Activated naive CD4-positive, alpha-beta T cell treated with anti-CD3 and anti-CD28 coated beads, Interleukin-2, amount 50 U/mL, for 24 hours (primary cell): ENCODE results near the gene RAPGEF1.

ENCODE experiments used
- H3K27ac Mint-ChIP-seq: one replicate; pipeline ENCODE4 v1.8.0; 2021; ENCODE audit warnings: mild to moderate bottlenecking, mixed read lengths
- H3K27me3 Mint-ChIP-seq: one replicate; pipeline ENCODE4 v1.8.0; 2021; ENCODE audit warnings: mixed read lengths
- H3K36me3 Mint-ChIP-seq: one replicate; pipeline ENCODE4 v1.8.0; 2021; ENCODE audit warnings: mixed read lengths
- H3K4me1 Mint-ChIP-seq: one replicate; pipeline ENCODE4 v1.8.0; 2021; ENCODE audit warnings: mixed read lengths
- H3K4me3 Mint-ChIP-seq: one replicate; pipeline ENCODE4 v1.8.0; 2021; ENCODE audit warnings: mild to moderate bottlenecking, mixed read lengths
- H3K9me3 Mint-ChIP-seq: one replicate; pipeline ENCODE4 v1.8.0; 2021; ENCODE audit warnings: mixed read lengths

The RAPGEF1 gene

GRCh38 chr9:131529597-131530545, 210.0 kb downstream of the RAPGEF1 start:
- Mint-ChIP-seq H3K4me1 (peaks cover 22% of the 10 kb centered on the region), H3K36me3 (peaks cover 3% of the 10 kb centered on the region), H3K27ac (no peak overlapping the region), H3K9me3 (no peaks in the 10 kb centered on the region), H3K27me3 (no peaks in the 10 kb centered on the region), H3K4me3 (peak overlapping the region; percentile 72)

DNA sequence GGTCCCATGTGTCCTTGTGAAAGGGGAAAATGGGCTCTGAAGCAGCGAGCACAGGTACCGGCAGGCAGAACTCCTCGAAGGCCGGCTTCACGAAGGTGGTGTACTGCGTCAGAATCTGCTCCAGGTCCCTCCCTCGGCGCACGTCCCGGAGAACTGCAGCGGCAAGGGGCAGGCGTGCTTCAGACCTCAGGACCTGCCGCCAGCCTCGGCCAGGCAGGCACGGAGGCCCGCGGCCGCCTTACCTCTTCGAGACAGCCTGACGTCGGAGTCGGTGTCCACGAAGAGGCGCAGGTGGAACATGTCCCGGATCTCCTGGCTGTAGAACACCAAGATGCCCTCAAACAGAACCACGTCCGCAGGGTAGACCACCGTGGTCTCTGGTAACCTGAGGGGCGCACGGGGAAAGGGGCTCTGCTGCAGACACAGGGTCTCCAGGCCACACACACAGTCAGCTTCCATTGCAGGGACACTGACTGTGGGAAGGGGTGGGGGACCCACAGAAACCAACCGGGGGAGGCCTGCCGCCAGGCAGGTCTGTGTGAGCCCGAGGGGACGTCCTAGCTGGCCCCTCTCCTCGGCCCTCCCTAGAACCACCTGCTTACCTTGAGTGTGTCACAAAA, 210.9 kb downstream of the RAPGEF1 start:
- Mint-ChIP-seq H3K27ac (no peak overlapping the region), H3K4me1 (peaks cover 16% of the 10 kb centered on the region), H3K27me3 (no peaks in the 10 kb centered on the region), H3K9me3 (no peaks in the 10 kb centered on the region), H3K36me3 (peaks cover 3% of the 10 kb centered on the region), H3K4me3 (peak overlapping the region; percentile 70)

DNA sequence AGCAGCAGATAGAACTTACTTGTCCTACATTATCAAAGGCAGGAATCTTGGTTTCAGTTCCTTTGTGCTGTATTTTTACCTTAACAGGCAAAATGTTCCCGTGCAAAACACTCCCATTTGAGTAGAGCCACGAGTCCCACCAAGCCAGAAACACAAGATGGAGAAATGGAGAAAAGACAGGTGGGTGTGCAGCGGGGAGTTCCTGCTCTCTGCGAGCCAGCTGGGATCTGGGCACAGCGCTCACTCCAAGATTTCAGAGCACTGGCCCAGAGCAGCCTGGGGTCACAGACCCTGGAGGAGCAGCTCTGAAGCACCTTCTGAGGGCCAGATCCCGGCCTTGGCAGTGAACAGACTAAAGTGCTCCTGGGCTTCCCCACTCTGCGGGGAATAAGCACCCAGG, 211.7 kb downstream of the RAPGEF1 start:
- Mint-ChIP-seq H3K27ac (no peak overlapping the region), H3K9me3 (no peaks in the 10 kb centered on the region), H3K4me1 (peaks cover 16% of the 10 kb centered on the region), H3K4me3 (peak overlapping the region; percentile 11), H3K27me3 (no peaks in the 10 kb centered on the region), H3K36me3 (peaks cover 3% of the 10 kb centered on the region)
